Mesenchymal stem cell (in vitro differentiated cells and primary cell): ENCODE measurements around the gene DPP6.

ENCODE experiments used
- DNase-seq: peaks from one replicate; pipeline ENCODE4 v3.0.0-alpha.2; 2013
- H2AFZ ChIP-seq: one replicate; pipeline ENCODE4 v1.6.1; 2013; ENCODE audit warnings: low read depth, mild to moderate bottlenecking, control low read depth, inconsistent platforms, low read length, moderate library complexity
- H2AK5ac ChIP-seq: 2 replicates; pipeline ENCODE4 v1.6.1; 2013; ENCODE audit warnings: low read length, moderate library complexity, mild to moderate bottlenecking, inconsistent platforms; ENCODE audit not compliant: severe bottlenecking
- H2BK120ac ChIP-seq: one replicate; pipeline ENCODE4 v1.6.1; 2013; ENCODE audit warnings: low read depth, mild to moderate bottlenecking, inconsistent platforms, low read length, moderate library complexity
- H2BK12ac ChIP-seq, 2 experiments: one replicate each; pipeline ENCODE4 v1.6.1; 2013; ENCODE audit warnings: inconsistent platforms in 2 of 2, low read length in 2 of 2, mild to moderate bottlenecking in 2 of 2, moderate library complexity in 2 of 2, control low read depth in 1 of 2
- H2BK15ac ChIP-seq: one replicate; pipeline ENCODE4 v1.6.1; 2013; ENCODE audit warnings: mild to moderate bottlenecking, low read depth, inconsistent platforms; ENCODE audit not compliant: poor library complexity, severe bottlenecking
- H2BK5ac ChIP-seq: 2 replicates; pipeline ENCODE4 v1.6.1; 2013; ENCODE audit warnings: low read depth, mild to moderate bottlenecking, low read length, control low read depth, inconsistent platforms; ENCODE audit not compliant: poor library complexity, severe bottlenecking
- H3K14ac ChIP-seq, 2 experiments: one replicate each; pipeline ENCODE4 v1.6.1; 2013; ENCODE audit warnings: inconsistent platforms in 2 of 2, low read length in 2 of 2, control low read depth in 1 of 2, mild to moderate bottlenecking in 1 of 2, moderate library complexity in 1 of 2
- H3K18ac ChIP-seq, 2 experiments: one replicate each; pipeline ENCODE4 v1.6.1; 2013; ENCODE audit warnings: inconsistent platforms in 2 of 2, low read length in 2 of 2, control low read depth in 1 of 2, low read depth in 1 of 2, mild to moderate bottlenecking in 1 of 2
- H3K23ac ChIP-seq, 2 experiments: one replicate each; pipeline ENCODE4 v1.6.1; 2013; ENCODE audit warnings: inconsistent platforms in 2 of 2, low read length in 2 of 2, mild to moderate bottlenecking in 2 of 2, moderate library complexity in 2 of 2, control low read depth in 1 of 2
- H3K27ac ChIP-seq: 2 replicates; pipeline ENCODE4 v1.5.1; 2013; ENCODE audit warnings: mild to moderate bottlenecking, moderate library complexity, low read length, control low read depth, inconsistent platforms; ENCODE audit not compliant: poor library complexity, severe bottlenecking
- H3K27me3 ChIP-seq, 2 experiments: 2 replicates each; pipeline versions ENCODE4 v1.6.1 to v1.7.0; 2013; ENCODE audit warnings: low read length in 2 of 2, mild to moderate bottlenecking in 2 of 2, moderate library complexity in 2 of 2, control low read depth in 1 of 2, inconsistent platforms in 1 of 2; ENCODE audit not compliant: control insufficient read depth in 1 of 2, insufficient read depth in 1 of 2
- H3K36me3 ChIP-seq, 2 experiments: 2 replicates each; pipeline versions ENCODE4 v1.6.1 to v1.7.0; 2013; ENCODE audit warnings: low read length in 2 of 2, control low read depth in 1 of 2, inconsistent platforms in 1 of 2, low read depth in 1 of 2, mild to moderate bottlenecking in 1 of 2; ENCODE audit not compliant: insufficient read depth in 2 of 2, control insufficient read depth in 1 of 2
- H3K4ac ChIP-seq, 2 experiments: one replicate each; pipeline ENCODE4 v1.6.1; 2013; ENCODE audit warnings: inconsistent platforms in 2 of 2, low read length in 2 of 2, mild to moderate bottlenecking in 2 of 2, moderate library complexity in 2 of 2, control low read depth in 1 of 2, low read depth in 1 of 2
- H3K4me1 ChIP-seq: 2 replicates; pipeline ENCODE4 v1.6.1; 2013; ENCODE audit warnings: low read depth, low read length, control low read depth; ENCODE audit not compliant: control insufficient read depth, insufficient read depth
- H3K4me2 ChIP-seq: 2 replicates; pipeline ENCODE4 v1.6.1; 2013; ENCODE audit warnings: low read length, mild to moderate bottlenecking, inconsistent platforms; ENCODE audit not compliant: poor library complexity, severe bottlenecking
- H3K4me3 ChIP-seq, 2 experiments: 2 replicates each; pipeline versions ENCODE4 v1.5.1 to v1.7.0; 2013; ENCODE audit warnings: low read length in 2 of 2, mild to moderate bottlenecking in 2 of 2, control low read depth in 1 of 2, low read depth in 1 of 2; ENCODE audit not compliant: insufficient read depth in 1 of 2
- H3K79me1 ChIP-seq: replicated peaks from 2 replicates; pipeline ENCODE4 v1.6.1; 2013; ENCODE audit warnings: mild to moderate bottlenecking, control low read depth, low read length, inconsistent platforms; ENCODE audit not compliant: poor library complexity, severe bottlenecking
- H3K9ac ChIP-seq: 2 replicates; pipeline ENCODE4 v1.7.0; 2013; ENCODE audit warnings: mild to moderate bottlenecking, low read length, moderate library complexity
- H3K9me3 ChIP-seq: 2 replicates; pipeline ENCODE4 v1.7.0; 2013; ENCODE audit warnings: mild to moderate bottlenecking, low read length; ENCODE audit not compliant: control insufficient read depth
- H4K8ac ChIP-seq: one replicate; pipeline ENCODE4 v1.6.1; 2013; ENCODE audit warnings: inconsistent platforms, mild to moderate bottlenecking, low read length, moderate library complexity
- H4K91ac ChIP-seq: one replicate; pipeline ENCODE4 v1.6.1; 2013; ENCODE audit warnings: mild to moderate bottlenecking, low read length, inconsistent platforms
- WGBS: methylation state at CpG from one replicate; pipeline ENCODE4 v1.1.7; 2013; ENCODE audit warnings: mixed read lengths; 5-methylcytosine and 5-hydroxymethylcytosine counted together

Gene DPP6

DNA sequence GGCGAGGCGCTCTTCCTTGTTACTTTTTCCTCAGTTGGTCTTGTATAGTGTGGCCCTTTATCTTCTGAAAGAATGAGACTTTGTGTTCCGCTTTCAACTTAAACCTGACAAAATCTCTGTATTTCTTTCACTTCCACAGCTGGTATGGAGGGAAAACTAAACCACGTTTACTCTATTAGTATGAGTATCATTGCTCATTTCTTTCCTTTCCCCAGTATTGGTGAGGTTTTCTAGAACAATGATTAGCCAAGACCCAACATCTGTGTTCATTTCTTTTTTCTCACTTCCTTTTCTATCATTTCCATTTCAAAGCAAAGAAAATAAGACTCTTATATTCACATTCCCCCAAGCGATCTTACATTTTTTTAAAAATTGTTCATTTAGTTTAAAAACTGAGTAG is 785.4 kb downstream of the DPP6 start:
- no peak overlapping the region for H2BK15ac ChIP-seq
- H4K8ac ChIP-seq = no peak overlapping the region
- no peak overlapping the region for H2BK12ac ChIP-seq
- no peak for DNase-seq
- H3K4me1 ChIP-seq = no peaks in the 10 kb centered on the region
- no peaks in the 10 kb centered on the region for H3K36me3 ChIP-seq
- H3K14ac ChIP-seq = no peak overlapping the region
- H2AFZ ChIP-seq = no peak overlapping the region
- no peak overlapping the region for H2AK5ac ChIP-seq
- no peak overlapping the region for H3K4ac ChIP-seq
- H3K27ac ChIP-seq = no peak overlapping the region
- H3K9ac ChIP-seq = no peak overlapping the region
- WGBS = 90% methylated on average over 2 of the region's 5 CpGs
- H2BK5ac ChIP-seq = no peak overlapping the region
- H3K9me3 ChIP-seq = peaks cover 5% of the 10 kb centered on the region
- no peak overlapping the region for H3K18ac ChIP-seq
- no peak overlapping the region for H2BK120ac ChIP-seq
- no peaks in the 10 kb centered on the region for H3K79me1 ChIP-seq
- no peaks in the 10 kb centered on the region for H3K27me3 ChIP-seq
- no peak overlapping the region for H3K23ac ChIP-seq
- H3K4me2 ChIP-seq = no peak overlapping the region
- no peak overlapping the region for H3K4me3 ChIP-seq
- H4K91ac ChIP-seq = no peak overlapping the region

DNA sequence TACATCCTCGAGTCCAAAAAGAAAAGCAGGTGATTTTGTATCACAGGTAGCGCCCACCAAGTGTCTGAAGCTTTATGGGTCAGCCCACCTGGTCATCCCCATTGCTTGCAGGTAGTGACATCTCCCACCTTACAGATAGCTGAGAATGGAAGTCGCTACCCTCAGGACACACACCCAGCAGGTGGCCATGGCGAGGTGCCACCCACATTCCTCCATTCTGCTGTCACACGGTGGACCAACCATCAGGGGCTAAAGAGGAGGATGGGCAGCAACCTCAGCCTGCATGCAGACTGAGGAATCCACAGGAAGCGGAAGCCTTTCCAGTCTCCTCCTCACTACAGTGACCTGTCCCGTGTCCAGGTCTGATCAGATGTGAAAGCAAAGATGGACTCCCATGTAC is 787.9 kb downstream of the DPP6 start:
- 74% methylated on average over 7 of the region's 7 CpGs for WGBS

DNA sequence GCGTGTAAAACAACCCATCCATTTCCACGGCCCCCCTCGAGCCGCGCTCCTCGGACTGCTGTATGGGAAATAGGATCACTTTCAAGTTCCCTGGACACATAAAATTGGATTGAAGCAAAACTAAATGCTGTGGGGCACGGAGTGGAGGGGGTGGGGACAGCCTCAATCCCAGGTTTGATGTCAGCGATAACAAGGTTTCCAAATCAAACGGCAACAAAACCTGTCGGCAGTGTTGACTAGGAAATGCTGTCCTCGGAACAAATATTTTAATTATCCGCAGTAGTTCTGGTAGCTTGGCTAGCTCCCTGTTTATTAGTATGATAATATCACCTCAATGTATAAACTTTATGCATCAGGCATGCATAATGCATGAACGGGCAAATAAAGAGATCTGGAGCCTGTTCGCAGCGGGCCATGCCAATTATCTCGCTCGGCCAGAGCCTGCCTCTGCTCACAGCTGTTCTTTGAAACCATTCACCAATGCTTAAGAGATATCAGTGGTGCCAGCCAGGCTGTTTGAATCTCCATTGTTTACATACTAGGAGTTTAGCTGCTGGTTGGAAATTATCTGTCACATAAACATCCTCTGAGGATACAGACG is 789.6 kb downstream of the DPP6 start:
- Histone ChIP-seq H2BK5ac (no peak overlapping the region), H2BK120ac (no peak overlapping the region), H2BK12ac (no peak overlapping the region), H3K79me1 (no peaks in the 10 kb centered on the region), H4K91ac (no peak overlapping the region), H3K4me3 (no peak overlapping the region), H3K4ac (no peak overlapping the region), H3K18ac (no peak overlapping the region), H3K4me2 (no peak overlapping the region), H3K9ac (no peak overlapping the region), H2AFZ (no peak overlapping the region), H3K27me3 (no peaks in the 10 kb centered on the region), H3K27ac (no peak overlapping the region), H4K8ac (no peak overlapping the region), H3K14ac (no peak overlapping the region), H3K36me3 (no peaks in the 10 kb centered on the region), H2AK5ac (no peak overlapping the region), H3K4me1 (no peaks in the 10 kb centered on the region), H2BK15ac (no peak overlapping the region), H3K9me3 (peaks cover 5% of the 10 kb centered on the region), H3K23ac (no peak overlapping the region)
- 66% methylated on average over 15 of the region's 18 CpGs for WGBS
- peak; percentile 63 for DNase-seq

More for the DNA sequence above, 787.9 kb downstream of the DPP6 start:
- Histone ChIP-seq H3K4me2 (no peak overlapping the region), H2BK15ac (no peak overlapping the region), H3K4me3 (no peak overlapping the region), H3K23ac (no peak overlapping the region), H2BK120ac (no peak overlapping the region), H3K27me3 (no peaks in the 10 kb centered on the region), H3K27ac (no peak overlapping the region), H3K9ac (no peak overlapping the region), H3K18ac (no peak overlapping the region), H4K91ac (no peak overlapping the region), H2AK5ac (no peak overlapping the region), H2BK12ac (no peak overlapping the region), H3K9me3 (peaks cover 5% of the 10 kb centered on the region), H3K36me3 (no peaks in the 10 kb centered on the region), H3K4ac (no peak overlapping the region), H4K8ac (no peak overlapping the region), H3K4me1 (no peaks in the 10 kb centered on the region), H2BK5ac (no peak overlapping the region), H2AFZ (no peak overlapping the region), H3K14ac (no peak overlapping the region), H3K79me1 (no peaks in the 10 kb centered on the region)
- no peak for DNase-seq

DNA sequence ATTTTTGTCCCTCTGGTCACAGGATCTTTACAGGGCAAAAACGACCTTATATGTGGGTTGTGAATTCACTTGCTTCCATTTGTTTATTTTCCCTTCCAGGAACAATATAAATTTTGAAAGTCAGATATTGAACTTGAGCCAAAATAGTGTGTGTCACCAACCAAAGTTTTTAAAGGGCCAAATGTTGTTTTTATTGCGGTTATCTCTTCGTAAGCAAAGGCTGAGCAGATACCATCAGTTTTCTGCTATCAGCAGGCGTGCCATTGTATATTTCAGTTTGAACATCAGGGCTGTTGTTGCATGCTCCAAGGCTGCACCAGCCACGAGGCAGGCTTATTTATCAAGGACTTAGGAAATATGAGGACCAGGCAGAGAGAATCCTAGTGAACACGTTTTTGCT is 790.4 kb downstream of the DPP6 start:
- no peak overlapping the region for H2BK5ac ChIP-seq
- peaks cover 5% of the 10 kb centered on the region for H3K9me3 ChIP-seq
- no peaks in the 10 kb centered on the region for H3K36me3 ChIP-seq
- H2BK15ac ChIP-seq = no peak overlapping the region
- H3K27ac ChIP-seq = no peak overlapping the region
- no peak overlapping the region for H3K23ac ChIP-seq
- no peak overlapping the region for H3K14ac ChIP-seq
- H2AFZ ChIP-seq = no peak overlapping the region
- H2BK12ac ChIP-seq = no peak overlapping the region
- no peak overlapping the region for H3K9ac ChIP-seq
- DNase-seq = peak; percentile 69
- H2AK5ac ChIP-seq = no peak overlapping the region
- WGBS = 12% methylated on average over 5 of the region's 6 CpGs
- H3K4ac ChIP-seq = no peak overlapping the region
- no peaks in the 10 kb centered on the region for H3K79me1 ChIP-seq
- H3K27me3 ChIP-seq = no peaks in the 10 kb centered on the region
- H2BK120ac ChIP-seq = no peak overlapping the region
- no peak overlapping the region for H4K8ac ChIP-seq
- H3K4me2 ChIP-seq = no peak overlapping the region
- H3K18ac ChIP-seq = no peak overlapping the region
- no peak overlapping the region for H3K4me3 ChIP-seq
- no peak overlapping the region for H4K91ac ChIP-seq
- no peaks in the 10 kb centered on the region for H3K4me1 ChIP-seq
